HepG2 (cell line): ENCODE results near the gene MB. TPM values are rescaled to one million over a fixed set of nuclear protein-coding genes. Genes with fewer than 3 reads are reported as not detected.

ENCODE experiments used
- CTCF ChIP-seq: sonication (generic); formaldehyde crosslinking; IDR thresholded peaks from 2 replicates; pipeline ENCODE4 v1.5.0; 2020; ENCODE audit warnings: mild to moderate bottlenecking, missing genetic modification reagents, moderate library complexity
- ETV5 ChIP-seq: IDR thresholded peaks from 2 replicates; pipeline ENCODE4 v1.6.1; 2018; ENCODE audit warnings: missing biosample characterization, missing genetic modification reagents, inconsistent platforms, borderline replicate concordance
- HDAC2 ChIP-seq: sonication (generic); formaldehyde crosslinking; IDR thresholded peaks from 2 replicates; pipeline ENCODE4 v1.4.0; 2020; ENCODE audit warnings: missing genetic modification reagents
- HNRNPH1 ChIP-seq: fragments of 200-400 bp; formaldehyde crosslinking; optimal IDR thresholded peaks from 2 replicates; pipeline ENCODE3; 2017; ENCODE audit warnings: mild to moderate bottlenecking, low read depth, low read length
- PAX8 ChIP-seq: sonication (generic); formaldehyde crosslinking; IDR thresholded peaks from 2 replicates; pipeline ENCODE4 v1.8.0; 2022; ENCODE audit warnings: mild to moderate bottlenecking, missing genetic modification reagents, borderline replicate concordance
- PAXIP1 ChIP-seq: sonication (generic); formaldehyde crosslinking; conservative IDR thresholded peaks from 2 replicates; pipeline ENCODE4 v1.4.0; 2020; ENCODE audit warnings: mild to moderate bottlenecking, missing genetic modification reagents, moderate library complexity
- SOX13 ChIP-seq, 3 experiments: fragments of 450-650 bp in 1 of 3; sonication (generic) in 1 of 3; formaldehyde crosslinking in 1 of 3; IDR thresholded peaks in 2 of 3; conservative IDR thresholded peaks in 1 of 3; 2 replicates each; pipeline versions ENCODE4 v1.5.0 to v1.6.1; 2016 to 2020; ENCODE audit warnings: antibody characterized with exemption in 1 of 3, mild to moderate bottlenecking in 1 of 3, missing compliant biosample characterization in 1 of 3, missing genetic modification reagents in 1 of 3, moderate library complexity in 1 of 3
- SRF ChIP-seq: IDR thresholded peaks from 2 replicates; pipeline ENCODE4 v1.6.1; 2011; ENCODE audit warnings: mild to moderate bottlenecking, low read depth, low read length, moderate library complexity
- STAG1 ChIP-seq: sonication (generic); formaldehyde crosslinking; IDR thresholded peaks from 2 replicates; pipeline ENCODE4 v1.4.0; 2020; ENCODE audit warnings: missing genetic modification reagents
- STAT6 ChIP-seq: sonication (generic); formaldehyde crosslinking; IDR thresholded peaks from 2 replicates; pipeline ENCODE4 v1.4.0; 2020; ENCODE audit warnings: missing genetic modification reagents, mild to moderate bottlenecking, borderline replicate concordance
- TOE1 ChIP-seq: sonication (generic); formaldehyde crosslinking; IDR thresholded peaks from 2 replicates; pipeline ENCODE4 v1.4.0; 2020; ENCODE audit warnings: mild to moderate bottlenecking, missing genetic modification reagents
- ZNF275 ChIP-seq: sonication (generic); formaldehyde crosslinking; IDR thresholded peaks from 2 replicates; pipeline ENCODE4 v1.8.0; 2022; ENCODE audit warnings: missing genetic modification reagents, mild to moderate bottlenecking, inconsistent platforms, borderline replicate concordance
- ZNF607 ChIP-seq: sonication (generic); formaldehyde crosslinking; IDR thresholded peaks from 2 replicates; pipeline ENCODE4 v1.5.1; 2020; ENCODE audit warnings: missing genetic modification reagents, mild to moderate bottlenecking, borderline replicate concordance
- polyA plus RNA-seq, 8 experiments: library from polyadenylated mRNA; depleted of rRNA in 3 of 8; stranded (reverse) in 7 of 8; unstranded in 1 of 8; fragments of >200 nt; fragmentation: Illumina TruSeq in 4 of 8; extraction: Trizol in 4 of 8; gene quantifications; 2 replicates each; pipeline versions ENCODE4 v1.2.1 to v1.2.3, GENCODE V29; 2011 to 2016; ENCODE audit warnings: low read depth in 4 of 8, missing spikeins in 1 of 8, mixed read lengths in 1 of 8; ENCODE audit not compliant: insufficient read depth in 1 of 8
- total RNA-seq, 5 experiments: library from RNA; depleted of rRNA; stranded (reverse); fragments of >200 nt; fragmentation: Illumina TruSeq; extraction: Trizol; gene quantifications; 2 replicates each; pipeline ENCODE4 v1.2.3, GENCODE V29; 2016; ENCODE audit warnings: low read depth in 1 of 5
- TF ChIP-seq, protein P1 (sequence below): sonication (generic); formaldehyde crosslinking; IDR thresholded peaks from 2 replicates; pipeline ENCODE4 v1.4.0; 2020; ENCODE audit warnings: missing genetic modification reagents
- TF ChIP-seq, protein P2 (sequence below): sonication (generic); formaldehyde crosslinking; IDR thresholded peaks from 2 replicates; pipeline ENCODE4 v1.4.0; 2020; ENCODE audit warnings: mild to moderate bottlenecking, missing genetic modification reagents, borderline replicate concordance

Gene MB
- total and polyA plus RNA-seq, 2 of the 13 experiments (the other 11 are each of a cell fraction or from before 2014, with no cell fraction given), result 0.07 TPM; not detected in 1

GRCh38 chr22:35642305-35642741, 25.2 kb upstream of the MB start (continued):
- TF ChIP-seq PAXIP1 (CRISPR knock-in tag) (peak; percentile 80), ZNF607 (no peak), HNRNPH1 (no peak), ZNF275 (CRISPR knock-in tag) (no peak), STAT6 (no peak), PAX8 (CRISPR knock-in tag) (no peak), CTCF (CRISPR knock-in tag) (peak; percentile 29; the same call in 1 of the 2 replicates), SOX13 (IDR thresholded peaks at IDR 0.05) (no peak), SOX13 (CRISPR knock-in tag; conservative IDR thresholded peaks at IDR 0.05 in 1 of 2, IDR thresholded peaks at IDR 0.05 in 1 of 2) (peak in 1 of 2 experiments; percentile 49; a peak in 2 of 4 replicates), HDAC2 (peak; percentile 43; the same call in 1 of the 2 replicates), SRF (no peak), TOE1 (CRISPR knock-in tag) (no peak), ETV5 (CRISPR knock-in tag) (peak; percentile 74), STAG1 (CRISPR knock-in tag) (no peak)
- TF ChIP-seq, protein P1, sequence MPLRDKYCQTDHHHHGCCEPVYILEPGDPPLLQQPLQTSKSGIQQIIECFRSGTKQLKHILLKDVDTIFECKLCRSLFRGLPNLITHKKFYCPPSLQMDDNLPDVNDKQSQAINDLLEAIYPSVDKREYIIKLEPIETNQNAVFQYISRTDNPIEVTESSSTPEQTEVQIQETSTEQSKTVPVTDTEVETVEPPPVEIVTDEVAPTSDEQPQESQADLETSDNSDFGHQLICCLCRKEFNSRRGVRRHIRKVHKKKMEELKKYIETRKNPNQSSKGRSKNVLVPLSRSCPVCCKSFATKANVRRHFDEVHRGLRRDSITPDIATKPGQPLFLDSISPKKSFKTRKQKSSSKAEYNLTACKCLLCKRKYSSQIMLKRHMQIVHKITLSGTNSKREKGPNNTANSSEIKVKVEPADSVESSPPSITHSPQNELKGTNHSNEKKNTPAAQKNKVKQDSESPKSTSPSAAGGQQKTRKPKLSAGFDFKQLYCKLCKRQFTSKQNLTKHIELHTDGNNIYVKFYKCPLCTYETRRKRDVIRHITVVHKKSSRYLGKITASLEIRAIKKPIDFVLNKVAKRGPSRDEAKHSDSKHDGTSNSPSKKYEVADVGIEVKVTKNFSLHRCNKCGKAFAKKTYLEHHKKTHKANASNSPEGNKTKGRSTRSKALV (CRISPR knock-in tag), result no peak
- TF ChIP-seq, protein P2, sequence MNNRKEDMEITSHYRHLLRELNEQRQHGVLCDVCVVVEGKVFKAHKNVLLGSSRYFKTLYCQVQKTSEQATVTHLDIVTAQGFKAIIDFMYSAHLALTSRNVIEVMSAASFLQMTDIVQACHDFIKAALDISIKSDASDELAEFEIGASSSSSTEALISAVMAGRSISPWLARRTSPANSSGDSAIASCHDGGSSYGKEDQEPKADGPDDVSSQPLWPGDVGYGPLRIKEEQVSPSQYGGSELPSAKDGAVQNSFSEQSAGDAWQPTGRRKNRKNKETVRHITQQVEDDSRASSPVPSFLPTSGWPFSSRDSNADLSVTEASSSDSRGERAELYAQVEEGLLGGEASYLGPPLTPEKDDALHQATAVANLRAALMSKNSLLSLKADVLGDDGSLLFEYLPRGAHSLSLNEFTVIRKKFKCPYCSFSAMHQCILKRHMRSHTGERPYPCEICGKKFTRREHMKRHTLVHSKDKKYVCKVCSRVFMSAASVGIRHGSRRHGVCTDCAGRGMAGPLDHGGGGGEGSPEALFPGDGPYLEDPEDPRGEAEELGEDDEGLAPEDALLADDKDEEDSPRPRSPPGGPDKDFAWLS (CRISPR knock-in tag), result no peak
